CD4-positive, alpha-beta T cell treated with Interleukin-15 for 1 hour (primary cell): ENCODE data around the gene JARID2.

Source experiments
- DNase-seq: peaks from one replicate; pipeline ENCODE4 v3.0.0-alpha.2; 2020

Gene JARID2

DNA sequence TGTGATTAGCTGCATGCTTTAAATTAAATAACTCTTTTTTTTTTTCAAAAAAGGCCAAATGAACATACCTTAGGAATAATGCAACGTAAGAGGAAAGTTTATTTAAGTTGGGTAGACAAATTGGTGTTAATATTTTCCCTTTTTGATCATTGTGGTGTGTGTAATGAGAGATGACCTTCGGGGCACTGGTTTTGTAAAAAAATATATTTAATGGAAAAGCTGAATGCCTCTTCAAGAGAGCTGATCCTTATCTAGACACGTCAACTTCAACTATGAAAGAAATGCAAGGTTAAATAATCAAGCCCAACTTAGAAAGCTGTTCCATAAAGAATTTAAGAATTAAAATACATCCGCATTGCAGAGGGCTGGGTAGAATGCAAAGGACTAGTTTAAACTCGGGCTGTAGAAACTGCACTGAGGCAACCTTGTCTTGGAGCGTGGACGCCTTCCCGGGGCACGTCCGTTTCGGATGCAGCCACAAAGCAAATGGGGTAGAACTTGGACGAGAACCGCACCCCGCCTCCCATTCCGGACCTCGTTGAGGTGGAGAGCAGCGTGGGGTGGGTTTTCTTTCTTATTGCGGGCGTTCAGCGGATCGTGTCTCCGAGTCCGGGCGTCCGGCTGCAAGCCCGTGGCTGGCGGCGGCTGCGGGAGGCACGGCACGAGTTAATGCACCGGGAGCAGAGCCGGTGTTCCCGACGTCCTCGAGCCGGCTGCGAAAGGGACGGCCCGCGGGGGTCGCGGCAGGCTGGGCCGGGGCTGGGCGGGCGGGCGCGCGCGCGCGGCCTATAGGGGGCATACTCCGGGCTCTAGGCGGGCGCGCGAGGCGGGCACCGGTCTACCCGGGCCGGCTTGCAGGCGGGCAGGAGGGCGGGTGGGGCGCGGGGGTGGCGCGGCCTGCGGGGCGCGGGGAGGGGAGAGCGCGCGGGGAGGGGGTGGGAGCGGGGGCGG is 1.9 kb downstream of the JARID2 start:
- no peak for DNase-seq

DNA sequence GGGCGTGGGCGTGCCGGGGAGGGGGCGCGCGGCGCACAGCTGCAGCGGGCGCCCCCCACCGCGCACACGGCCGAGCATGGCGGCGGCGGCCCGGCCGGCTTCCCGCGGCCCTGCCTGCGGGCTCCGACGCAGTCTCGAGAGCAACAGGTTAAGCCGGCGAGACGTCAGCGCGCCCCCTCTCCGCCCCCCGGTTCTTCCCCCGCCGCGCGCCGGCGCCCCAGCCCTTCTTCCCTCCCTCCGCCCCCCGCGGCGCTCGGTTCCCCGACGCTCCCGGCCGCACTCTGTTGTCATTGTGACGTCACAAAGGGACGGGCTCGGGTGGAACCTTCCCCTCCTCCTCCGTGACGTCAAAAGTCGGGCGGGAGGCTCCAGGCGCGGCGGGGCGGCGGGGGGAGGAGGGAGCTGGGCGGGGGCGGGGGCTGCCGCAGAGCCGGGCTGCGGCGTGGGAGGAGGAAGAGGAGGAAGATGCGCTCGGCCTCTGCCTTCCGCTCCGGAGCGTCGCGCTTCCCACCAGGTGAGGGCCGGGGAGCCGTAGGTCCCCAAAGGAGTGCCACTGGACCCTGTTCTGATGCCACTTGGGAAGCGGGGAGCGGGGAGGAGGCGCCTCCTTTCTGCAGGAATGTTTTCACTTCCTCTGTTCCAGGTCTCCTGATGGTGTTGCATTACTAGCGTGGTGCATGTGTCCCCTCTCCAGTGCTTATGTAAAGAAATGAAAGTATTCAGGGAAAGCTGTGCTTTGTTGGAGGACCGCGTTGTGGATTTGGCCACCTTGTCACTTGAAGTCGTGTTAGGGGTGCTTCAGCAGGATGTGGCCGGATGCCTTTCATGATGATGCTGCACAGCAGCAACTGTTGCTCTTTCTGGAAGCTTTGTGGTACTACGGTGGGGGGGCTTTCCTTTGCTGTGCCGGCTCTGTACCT is 2.8 kb downstream of the JARID2 start:
- DNase-seq, result peak; percentile 98

DNA sequence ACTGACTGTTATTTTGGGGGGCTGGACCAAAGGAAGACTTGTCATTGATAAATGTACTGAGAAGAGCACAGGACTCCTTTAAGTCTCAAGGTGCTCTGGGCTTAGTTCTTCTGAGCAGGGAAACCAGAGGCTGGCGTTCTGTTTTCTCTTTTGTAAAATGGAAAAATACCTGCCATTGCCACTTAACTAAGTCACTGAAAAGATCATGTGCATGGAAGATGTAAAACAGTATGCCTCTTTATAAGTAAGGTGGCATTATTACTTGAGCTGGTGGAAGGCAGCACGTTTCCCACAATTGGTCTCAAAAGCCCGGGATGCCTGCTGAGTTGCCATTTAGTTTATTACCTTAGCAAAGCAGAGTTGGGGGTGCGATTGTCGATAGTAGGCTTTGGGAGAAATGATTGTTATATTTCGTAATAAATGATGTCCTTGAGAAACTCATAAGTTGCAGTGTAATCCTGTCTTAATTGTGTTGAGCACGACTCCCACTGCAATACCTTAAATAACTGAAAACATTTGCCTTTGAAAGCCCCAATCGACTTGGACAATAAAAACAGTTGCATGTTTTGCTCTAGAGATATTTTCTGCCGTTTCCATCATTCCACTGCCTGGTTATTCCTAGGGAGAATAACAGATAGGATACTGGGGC is 3.6 kb downstream of the JARID2 start:
- DNase-seq, result no peak

DNA sequence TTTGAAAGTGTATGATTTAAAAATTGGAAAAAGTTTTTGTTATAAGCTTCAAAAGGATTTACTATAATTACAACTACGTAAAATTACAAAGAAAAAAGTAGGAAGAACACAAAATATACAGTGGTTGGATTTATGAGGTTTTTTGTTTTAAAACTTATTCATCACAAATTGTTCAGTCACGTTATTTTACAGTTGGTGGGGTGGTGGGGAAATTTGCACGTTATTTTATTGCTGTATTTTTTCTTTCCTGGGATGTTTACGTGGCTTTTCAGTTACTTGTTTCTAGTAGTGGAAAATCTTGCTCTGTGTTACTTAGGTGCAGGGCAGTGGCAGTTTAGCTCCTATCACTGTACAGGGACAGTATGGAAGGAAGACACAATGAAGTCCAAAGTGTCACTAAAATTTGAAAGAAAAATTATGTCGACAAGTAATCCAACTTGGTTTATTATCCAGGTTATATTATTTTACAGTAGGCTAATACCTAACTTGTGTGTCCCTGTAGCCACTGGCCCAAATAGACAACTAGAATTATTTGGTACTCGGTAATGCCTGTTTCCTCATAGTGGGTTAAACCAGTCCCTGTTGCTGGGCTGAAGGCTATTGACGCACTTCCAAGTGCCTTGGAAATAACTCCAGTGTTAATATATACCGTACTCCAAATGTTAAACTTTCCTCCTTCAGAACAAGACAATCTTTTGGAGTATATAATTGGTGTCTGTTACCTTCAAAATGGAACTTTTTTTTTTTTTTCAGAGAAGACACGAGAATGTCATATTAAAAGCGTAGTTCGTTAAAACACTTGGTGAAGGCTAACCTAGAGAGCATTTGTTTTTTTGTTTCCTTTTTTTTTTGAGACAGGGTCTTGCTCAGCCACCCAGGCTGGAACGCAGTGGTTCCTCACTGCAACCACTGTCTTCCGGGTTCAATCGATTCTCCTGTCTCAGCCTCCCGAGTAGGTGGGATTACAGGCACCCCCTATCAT is 4.6 kb downstream of the JARID2 start:
- no peak for DNase-seq

DNA sequence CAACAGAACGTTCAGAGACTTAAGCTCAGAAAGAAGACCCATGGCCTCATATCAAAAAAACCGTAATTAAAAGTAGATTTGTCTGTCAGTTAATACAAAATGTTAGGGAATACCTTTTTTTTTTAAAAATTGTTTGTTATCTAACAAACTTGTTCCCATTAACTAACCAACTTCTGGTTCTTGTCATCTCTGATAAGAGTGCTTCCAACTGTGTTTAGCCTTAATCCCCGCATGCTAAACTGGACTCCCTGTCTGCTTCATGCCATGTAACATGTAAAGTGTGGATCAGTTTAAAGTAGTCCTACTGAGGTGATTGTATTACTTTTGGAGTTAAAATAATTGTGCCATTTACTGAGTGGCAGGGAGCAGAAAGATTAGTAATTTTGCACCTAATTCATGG is 6.3 kb downstream of the JARID2 start:
- no peak for DNase-seq

DNA sequence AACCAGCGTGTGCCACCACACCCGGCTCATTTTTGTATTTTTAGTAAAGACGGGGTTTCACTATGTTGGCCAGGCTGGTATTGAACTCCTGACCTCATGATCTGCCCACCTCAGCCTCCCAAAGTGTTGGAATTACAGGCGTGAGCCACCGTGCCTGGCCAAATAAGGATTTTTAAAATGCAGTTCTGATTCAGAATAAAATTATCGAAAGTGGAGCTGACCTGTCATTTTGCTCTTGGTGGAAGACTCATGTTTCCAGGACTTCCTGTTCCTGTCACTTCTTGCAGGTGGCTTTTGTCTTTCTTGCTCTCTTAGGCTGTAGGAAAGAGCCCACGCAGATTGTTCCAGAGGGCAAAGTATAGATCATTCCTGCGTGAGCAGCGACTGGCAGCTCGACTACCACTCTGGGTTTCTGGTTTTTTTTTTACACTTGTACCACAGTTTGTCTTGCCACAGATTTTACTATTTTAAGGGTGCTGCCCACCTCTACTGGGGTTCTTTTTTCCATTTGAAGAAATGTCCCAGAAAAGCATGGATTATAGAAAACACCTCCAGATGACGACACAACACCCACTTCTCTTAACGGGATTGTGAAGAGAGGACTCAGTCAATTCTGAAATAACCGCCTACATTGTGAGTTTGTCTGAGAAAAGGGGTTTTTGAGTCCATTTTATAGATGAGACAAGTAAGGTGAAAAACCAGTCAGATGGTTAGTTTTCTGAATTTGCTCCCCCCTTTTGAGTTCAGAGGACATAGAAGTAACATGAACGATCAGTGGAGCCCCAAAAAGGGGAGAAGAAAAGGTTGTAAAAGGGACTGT is 7.5 kb downstream of the JARID2 start:
- DNase-seq, result no peak

DNA sequence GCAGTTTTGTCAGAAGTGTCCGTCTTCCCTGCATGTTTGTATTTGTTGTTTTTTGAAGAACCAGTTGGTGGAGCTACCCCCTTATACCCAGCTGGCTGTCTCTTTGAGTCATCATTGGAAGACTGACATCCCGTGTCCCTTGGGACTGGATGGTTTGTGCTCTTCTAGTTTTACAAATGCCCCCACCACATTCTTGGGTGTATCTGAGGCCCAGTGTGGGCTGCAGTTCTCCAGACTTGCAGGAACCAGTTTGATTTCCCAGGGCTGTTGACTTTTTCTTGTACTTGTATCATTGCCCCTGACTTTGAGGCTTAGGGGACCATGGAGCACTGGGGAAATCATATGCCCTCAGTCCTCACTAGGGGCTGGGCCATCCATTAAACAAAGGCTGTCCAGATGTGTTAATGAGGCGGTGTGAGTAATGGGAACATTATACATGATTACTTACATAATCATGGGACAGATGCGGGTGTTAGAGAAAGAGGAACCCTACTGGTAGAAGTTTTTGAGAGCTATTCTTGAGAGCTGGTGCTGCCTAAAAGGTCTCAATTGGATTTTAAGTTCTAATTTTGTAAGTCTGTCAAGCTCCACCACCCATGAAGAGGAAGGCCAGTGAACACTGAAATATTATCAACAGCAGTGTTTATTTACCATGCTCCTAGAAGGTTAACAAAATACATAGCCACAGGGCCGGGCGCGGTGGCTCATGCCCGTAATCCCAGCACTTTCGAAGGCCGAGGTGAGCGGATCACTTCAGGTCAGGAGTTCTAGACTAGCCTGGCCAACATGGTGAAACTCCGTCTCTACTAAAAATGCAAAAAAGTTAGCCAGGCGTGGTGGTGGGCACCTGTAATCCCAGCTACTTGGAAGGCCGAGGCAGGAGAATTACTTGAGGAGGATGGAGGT is 8.5 kb downstream of the JARID2 start:
- no peak for DNase-seq

DNA sequence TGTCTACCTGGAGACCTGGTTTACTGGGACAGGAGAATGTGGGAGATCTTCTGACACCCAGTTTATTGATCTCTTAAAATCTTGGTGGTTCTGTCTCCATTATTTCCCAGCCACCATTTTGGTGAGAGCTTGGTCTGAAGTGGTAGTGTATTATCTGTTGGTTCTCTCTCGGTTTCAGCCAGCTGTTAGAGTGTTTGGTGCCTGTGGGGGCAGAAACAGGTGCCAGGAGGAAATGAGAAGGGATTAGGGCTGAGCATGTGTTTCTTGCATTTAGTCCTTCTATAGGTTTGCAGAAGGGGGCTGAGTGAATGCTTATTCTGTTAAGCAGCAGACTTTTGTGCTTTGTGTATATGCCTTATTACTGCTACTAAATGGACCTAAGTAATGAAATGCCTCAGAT is 9.6 kb downstream of the JARID2 start:
- no peak for DNase-seq

DNA sequence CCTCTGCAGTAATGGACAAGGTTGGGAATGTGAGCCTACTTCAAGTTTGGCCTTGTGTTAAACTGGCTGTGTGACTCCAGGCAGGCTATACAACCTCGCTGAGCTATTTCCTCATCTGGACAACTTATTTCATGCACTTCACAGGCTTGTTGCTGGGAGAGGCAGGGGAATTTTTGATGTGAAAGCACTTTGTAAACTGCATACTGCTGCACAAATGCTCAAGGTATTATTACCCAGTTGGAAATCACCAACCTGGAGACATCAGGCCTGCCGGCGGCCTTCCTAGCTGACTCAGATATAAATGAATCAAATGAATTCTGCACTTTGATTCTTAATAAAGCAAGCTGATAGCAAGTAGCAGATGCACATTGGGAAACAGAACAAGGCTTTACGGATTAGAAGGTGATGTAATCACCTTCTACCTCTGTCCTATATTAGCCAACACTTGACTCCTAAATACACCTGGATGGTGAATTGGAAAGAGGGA is 10.1 kb downstream of the JARID2 start:
- DNase-seq, result no peak

DNA sequence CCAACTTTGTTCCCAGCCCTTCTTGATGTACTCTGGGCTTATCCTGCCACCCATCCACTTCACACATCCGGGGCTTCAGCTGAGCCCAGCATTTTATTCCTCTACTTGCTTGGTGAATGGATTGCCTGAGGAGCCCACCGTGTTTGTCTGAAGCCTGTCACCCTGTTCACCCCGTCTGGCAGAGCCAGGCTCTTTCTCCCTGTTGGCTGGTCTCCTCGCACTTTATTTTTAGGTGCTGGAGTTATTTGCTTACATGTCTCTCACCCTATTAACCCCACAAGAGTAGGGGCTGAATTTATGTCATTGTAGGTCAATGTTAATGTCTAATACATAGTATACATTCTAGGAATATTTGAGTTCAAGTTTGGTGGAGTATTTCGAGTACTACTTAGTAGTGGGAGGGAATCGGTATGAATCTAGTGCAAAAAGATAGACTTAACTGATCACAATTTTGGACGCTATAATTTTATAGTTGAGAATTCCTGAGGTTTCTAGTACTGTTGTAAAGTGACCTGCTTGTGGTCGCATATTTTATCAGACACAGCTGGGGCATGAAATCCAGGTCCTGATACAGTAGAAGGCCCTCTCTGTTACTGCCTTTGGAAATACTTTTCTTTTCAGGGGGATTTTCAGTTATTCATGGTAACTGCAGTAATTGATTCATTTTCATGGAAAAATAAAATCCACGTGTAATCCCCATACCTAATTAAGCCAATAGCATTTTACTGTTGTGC is 10.8 kb downstream of the JARID2 start:
- DNase-seq, result no peak

DNA sequence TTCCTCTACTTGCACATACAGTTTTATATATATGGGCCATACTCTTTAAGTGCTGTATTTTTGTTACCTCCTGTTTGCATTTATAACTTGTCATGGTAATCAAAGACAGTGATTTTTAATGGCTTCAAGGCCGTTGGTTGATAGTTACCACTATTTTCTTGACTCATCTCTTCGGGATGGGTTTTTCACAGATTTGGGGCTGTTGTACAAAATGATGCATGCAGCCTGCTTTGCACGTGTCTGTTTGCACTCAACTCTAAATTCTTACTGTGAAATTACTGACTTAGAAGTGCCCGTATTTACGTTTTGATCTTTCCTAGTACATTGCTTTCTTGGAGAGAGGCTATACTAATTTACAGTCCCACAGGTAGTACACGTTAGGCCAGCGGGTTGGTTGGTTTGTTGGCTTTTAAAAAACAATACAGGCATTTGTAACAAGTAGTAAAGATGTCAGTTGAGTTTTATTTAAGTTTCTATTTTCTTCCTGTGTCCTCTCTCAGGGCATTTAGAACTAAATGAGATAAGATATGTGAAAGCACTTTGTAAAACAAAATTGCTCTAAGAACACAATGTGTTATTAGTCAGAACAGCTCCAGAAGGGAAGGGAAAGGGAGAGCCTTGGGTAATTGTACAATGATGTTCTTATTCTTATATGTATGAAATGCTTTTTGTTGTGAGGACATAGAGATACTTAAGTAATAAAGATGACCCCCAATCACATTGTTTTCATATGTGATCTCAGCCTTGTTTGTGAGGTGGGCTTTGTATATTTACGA is 11.7 kb downstream of the JARID2 start:
- DNase-seq, result no peak

DNA sequence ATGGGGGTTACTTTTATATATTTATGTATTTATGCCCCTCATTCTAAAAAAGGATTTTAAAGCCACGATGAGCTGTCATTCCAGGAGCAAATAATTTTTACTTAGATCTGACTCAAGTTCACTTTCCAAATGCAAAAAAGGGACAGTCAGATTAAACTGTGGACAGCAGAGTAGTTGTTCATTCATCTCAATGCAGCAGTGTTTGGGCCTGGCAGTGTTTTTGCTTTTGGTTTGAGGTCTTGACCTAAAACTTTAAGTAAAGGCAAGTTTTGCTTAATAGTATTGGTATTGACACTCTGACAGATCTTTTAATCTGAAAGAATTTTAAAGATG is 13.9 kb downstream of the JARID2 start:
- DNase-seq, result no peak

DNA sequence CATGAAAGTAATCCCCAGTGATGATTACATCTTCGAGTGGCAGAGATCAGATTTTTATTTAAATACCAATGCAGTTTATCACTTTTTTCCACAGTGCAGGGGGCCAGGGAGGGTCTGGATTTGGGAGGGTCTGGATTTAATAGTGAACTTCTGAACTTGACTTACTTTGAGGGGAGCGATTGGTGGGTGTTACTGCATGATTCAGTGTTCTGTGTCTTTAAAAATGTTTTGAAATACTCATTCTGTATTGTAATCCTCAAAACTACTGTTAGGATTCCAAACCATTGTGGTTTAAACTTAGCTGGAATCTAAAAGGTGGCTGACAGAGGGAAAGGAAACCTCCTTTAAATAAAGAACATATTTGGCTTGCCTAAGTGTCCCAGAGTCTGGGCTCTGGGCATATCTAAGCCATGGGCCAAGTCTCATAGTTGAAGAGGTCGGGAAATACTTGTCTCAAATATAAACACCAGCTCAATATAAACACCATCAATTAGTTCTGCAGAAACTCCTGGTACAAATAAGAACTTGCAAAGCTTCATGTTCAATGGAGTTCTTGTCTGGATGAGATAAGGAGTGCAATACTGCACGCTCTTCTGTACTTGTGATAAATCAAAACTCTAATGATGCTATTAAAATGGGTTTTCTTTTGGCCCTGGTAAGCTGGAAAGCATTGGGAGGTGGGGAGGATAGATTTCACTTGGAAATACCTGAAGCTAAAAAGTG is 14.4 kb downstream of the JARID2 start:
- DNase-seq, result no peak

DNA sequence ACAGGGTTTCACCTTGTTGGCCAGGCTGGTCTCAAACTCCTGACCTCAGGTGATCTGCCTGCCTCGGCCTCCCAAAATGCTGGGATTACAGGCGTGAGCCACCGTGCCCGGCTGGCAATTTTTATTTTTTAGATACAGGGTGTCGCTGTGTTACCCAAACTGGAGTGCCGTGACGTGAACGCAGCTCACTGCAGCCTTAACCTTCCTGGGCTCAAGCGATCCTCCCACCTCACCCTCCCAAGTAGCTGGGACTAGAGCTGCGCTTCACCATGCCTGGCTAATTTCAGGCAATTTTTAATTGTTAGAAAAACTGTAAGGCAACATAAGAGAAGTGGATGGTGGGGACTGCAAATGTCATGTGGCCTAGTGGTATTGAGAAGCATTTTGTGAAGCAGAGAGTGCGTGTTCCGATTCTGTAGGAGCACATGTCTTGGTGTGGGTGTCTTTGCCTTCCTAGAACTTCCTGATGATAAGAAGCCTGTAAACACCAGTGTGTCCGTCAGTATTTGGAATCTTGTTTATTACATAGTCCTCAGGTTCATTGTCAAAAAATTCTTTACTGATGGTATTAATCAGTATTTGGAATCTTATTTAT is 18.0 kb downstream of the JARID2 start:
- DNase-seq, result no peak

DNA sequence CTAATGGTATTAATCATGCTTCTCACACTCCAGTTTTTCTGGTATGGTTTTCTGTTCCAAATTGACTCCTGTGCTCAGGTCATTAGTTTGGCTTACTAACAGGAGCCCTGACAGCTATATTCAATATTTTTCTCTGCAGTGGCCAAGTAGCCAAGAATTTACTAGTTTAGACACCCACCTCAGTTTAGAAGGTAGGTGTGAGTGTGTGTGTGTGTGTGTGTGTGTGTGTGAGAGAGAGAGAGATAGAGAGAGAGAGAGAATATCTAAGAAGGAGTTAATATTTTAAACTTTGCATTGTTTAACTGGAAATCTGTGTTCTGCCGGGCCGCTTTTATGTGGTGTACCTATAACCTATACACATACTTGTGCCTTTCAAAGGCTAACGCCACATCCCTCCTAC is 18.5 kb downstream of the JARID2 start:
- no peak for DNase-seq

DNA sequence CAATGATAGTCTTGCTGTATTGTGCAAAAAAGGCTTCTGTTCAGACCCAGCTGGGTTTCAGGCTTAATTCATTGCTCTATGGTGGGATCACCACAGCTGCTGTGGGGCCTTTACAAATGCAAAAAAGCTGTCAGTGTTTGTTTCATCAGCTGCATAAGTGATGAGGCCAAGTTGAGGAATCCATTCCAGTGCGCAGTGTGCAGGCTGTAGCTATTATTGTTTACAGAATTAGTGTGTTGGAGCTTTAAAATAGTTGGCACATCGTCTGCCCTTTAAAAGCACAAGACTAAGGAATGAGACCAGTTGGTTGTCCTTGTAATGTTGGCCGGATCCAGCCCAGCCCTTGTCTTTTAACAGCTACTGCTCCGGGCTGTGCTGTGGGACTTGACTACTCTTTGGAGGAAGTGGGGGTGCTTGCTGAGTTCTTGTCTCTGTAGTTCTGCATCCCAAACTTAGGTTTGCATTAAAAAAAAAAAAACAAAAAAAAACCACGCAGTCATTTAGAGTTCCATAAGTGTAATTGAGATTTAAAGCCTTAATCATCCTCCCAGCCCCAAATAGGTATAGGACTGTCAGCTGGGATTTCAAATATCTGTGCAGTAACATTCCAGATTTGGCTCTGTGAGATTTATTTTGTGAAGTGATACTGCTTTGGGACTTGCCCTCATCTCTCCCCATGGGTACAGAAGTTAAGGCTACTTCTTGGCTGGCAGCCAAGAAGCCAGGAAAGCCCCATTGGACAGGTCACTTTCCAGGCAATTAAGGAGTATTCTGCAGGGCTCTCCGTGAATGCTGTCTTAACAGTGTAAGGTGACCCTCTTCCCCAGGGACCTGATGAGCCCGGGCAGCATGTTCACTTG is 19.3 kb downstream of the JARID2 start:
- DNase-seq, result no peak
